GM19238 (cell line): ENCODE data around the gene SNRPN.
"Not testable (repeated sequence)": the region's sequence is repeated elsewhere in the genome, so short reads cannot be mapped to it uniquely, and the experiment has no call there.

Source experiments
- DNase-seq: peaks from one replicate; pipeline ENCODE4 v3.0.0; 2011; ENCODE audit warnings: low spot score; ENCODE audit not compliant: insufficient read length

The SNRPN gene

GRCh38 chr15:24954783-24955530 is at the start of gene SNRPN, which contains the start of gene SNURF:
TSS of gene SNRPN (plus strand) at chr15:24954987. CDS start at chr15:24974454, 19,467 bp downstream.
TSS of gene SNURF (plus strand) at chr15:24954987. CDS start at chr15:24955049, 62 bp downstream.
- peak; percentile 24 for DNase-seq

GRCh38 chr15:24916305-24917009 is 38.3 kb upstream of the SNRPN start:
- no peak for DNase-seq

DNA sequence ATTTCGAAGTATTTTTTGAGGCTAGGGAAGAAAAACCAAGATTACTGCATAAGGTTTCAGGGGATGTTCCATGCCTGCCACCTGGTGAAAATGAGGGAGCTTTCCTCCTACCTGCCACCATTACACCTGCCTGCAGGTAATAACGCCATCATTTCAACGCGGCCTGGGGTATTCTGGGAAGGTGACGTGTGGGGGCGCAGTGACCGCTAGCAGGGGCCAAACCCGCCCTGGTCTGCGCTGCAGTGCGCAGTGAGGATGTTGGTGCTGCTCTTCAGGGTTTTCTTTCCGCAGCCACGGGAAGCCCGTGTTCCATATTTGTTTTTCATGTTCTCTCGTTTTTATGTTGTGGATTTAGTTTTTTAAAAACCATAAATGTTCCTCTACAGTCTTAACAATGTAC is 37.4 kb upstream of the SNRPN start:
- no peak for DNase-seq

DNA sequence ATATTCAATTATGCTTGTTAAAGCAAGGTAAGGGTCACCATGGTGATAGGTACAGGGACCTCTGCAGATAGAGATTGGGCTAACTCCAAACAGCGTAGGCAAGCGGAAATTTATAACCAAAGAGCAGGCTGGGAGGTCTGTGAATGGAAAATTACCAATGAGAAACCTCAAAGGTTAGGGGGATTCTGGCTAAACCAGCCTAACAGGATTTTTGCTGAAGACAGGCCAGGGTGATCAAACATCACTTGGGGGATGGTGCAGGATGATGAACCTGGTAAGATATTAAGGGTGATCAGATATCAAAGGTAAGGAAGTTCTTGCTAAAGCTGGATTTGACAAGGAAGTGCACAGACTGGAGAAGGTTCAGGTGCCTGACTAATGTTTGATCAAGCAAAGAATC is 35.3 kb upstream of the SNRPN start:
- DNase-seq = no peak

DNA sequence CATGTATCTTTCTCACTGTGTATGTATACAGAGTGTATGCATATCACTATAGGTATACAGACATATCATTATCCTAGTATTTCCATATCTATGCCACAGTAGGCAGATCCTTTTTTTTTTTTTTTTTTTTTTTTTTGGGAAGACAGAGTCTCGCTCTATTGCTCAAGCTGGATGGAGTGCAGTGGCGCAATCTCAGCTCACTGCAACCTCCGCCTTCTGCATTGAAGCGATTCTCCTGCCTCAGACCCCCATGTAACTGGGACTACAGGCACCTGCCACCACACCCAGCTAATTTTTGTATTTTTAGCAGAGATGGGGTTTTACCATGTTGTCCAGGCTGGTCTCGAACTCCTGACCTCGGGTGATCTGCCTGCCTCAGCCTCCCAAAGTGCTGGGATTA is 32.0 kb upstream of the SNRPN start:
- DNase-seq = not testable (repeated sequence)

- DNase-seq = no peak
Observed at GRCh38 chr15:24924153-24924552, 30.6 kb upstream of the SNRPN start.

GRCh38 chr15:24924621-24925020 is 30.2 kb upstream of the SNRPN start:
- no peak for DNase-seq

DNA sequence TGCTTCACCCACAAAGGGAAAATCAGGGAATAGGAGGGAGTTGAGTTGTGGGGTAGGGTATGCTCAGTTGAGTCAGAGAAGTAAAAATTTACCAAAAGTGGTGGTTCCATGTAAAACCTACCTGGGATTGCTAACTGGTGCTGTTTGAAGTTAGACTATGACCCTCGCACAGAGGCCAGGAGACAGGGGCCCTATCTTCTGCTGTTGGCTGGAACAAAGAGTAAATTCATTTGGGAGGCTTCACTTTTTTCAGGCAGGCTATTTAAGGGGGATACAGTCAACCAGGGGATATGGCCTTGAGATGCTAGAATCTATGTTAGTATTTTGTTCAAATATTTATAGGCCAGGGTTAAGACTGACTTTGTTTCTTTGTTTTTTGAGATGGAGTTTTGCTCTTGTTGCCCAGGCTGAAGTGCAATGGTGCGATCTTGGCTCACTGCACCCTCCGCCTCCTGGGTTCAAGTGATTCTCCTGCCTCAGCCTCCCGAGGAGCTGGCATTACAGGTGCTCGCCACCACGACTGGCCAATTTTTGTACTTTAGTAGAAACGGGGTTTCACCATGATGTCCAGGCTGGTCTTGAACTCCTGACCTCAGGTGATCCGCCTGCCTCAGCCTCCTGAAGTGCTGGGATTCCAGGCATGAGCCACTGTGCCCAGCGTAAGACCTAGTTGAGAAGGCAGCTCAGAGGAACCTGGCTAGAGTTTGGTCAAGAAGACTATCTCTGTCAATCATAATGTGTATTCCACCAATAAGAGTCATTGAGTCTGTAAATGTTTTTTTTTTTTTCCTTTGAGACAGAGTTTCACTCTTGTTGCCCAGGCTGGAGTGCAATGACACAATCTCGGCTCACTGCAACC is 22.7 kb upstream of the SNRPN start:
- not testable (repeated sequence) for DNase-seq

- DNase-seq = no peak
Observed at GRCh38 chr15:24933716-24934115, 21.1 kb upstream of the SNRPN start.

GRCh38 chr15:24938224-24938623 is 16.6 kb upstream of the SNRPN start:
- DNase-seq = not testable (repeated sequence)

GRCh38 chr15:24940236-24940635 is 14.6 kb upstream of the SNRPN start:
- DNase-seq = no peak

- no peak for DNase-seq
Observed at GRCh38 chr15:24943361-24943760, 11.4 kb upstream of the SNRPN start.

DNA sequence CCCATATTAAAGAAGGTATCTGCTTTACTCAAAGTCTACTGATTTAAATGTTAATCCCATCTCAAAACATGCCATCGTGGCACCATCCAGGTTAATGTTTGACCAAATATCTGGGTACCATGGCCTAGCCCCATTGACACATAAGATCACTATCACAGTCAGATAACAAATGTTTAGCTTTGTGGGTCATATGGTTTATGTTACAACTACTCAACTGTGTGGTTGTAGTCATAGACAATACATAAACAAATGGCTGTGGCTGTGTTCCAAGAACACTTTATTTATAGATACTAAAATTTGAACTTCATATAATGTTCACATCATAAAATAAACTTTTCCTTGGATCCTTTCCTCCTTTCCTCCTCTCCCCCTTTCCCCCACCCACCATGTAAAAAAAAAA is 9.8 kb upstream of the SNRPN start:
- DNase-seq = no peak

- DNase-seq = no peak
Observed at GRCh38 chr15:24945711-24946110, 9.1 kb upstream of the SNRPN start.

- no peak for DNase-seq
Observed at GRCh38 chr15:24948495-24948894, 6.3 kb upstream of the SNRPN start.

GRCh38 chr15:24955531-24955921 is 739 bp downstream of the SNRPN start:
- DNase-seq = no peak

GRCh38 chr15:24956111-24956838 is 1.5 kb downstream of the SNRPN start:
- DNase-seq = peak; percentile 29

- no peak for DNase-seq
Observed at GRCh38 chr15:24957691-24958090, 2.9 kb downstream of the SNRPN start.

DNA sequence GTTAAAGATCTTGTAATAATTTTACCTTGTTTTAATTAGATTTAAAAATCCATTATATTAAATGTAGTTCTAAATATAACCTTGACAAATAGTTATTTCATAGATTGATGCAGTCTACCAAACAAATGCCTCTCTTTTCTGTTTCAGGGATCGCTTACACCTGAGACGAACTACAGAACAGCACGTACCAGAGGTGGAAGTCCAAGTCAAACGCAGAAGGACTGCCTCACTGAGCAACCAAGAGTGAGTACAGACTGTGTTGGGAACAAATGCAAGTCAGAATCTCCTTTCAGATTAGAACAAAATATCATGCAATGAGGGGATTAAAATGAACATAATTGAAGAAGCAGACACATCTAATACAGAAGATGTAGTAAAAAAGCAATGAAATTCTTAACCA is 7.2 kb downstream of the SNRPN start:
- DNase-seq = no peak

GRCh38 chr15:24962880-24963279 is 8.1 kb downstream of the SNRPN start:
- DNase-seq = no peak
